A673 (cell line): ENCODE measurements around the gene PYGO1. TPM values are rescaled to one million over a fixed set of nuclear protein-coding genes. Genes with fewer than 3 reads are reported as not detected.
A peak's percentile ranks its signal among the peaks of the same experiment; 100 is the strongest.

ENCODE experiments used
- Bru-seq: library from RNA; stranded (reverse); fragments of 400-500 nt; gene quantifications from one replicate; lab custom pipeline; 2021; lab: Mats Ljungman, UMichigan
- BruChase-seq, 2 experiments: library from RNA; stranded (reverse); fragments of 400-500 nt; gene quantifications; one replicate each; lab custom pipeline; 2021; lab: Mats Ljungman, UMichigan
- BruUV-seq: library from RNA; stranded (reverse); fragments of 400-500 nt; replicated peaks from 2 replicates; lab custom pipeline; 2021; lab: Mats Ljungman, UMichigan
- CTCF ChIA-PET: fragments of 300-600 bp; sonication (Branson Sonifier 250); formaldehyde crosslinking; loops from one replicate; lab custom pipeline; 2022; ENCODE audit warnings: antibody characterized with exemption; lab: Charles Lee
- POLR2A ChIA-PET: fragments of 300-600 bp; sonication (Branson Sonifier 250); formaldehyde crosslinking; loops from one replicate; lab custom pipeline; 2022; ENCODE audit warnings: antibody characterized with exemption; ENCODE audit not compliant: low non-redundant PET; lab: Charles Lee
- DNase-seq: peaks from one replicate; pipeline ENCODE4 v3.0.0-alpha.2; 2015; ENCODE audit warnings: low spot score
- H3K27ac ChIP-seq: fragments of 200-600 bp; sonication (generic); 2 replicates; pipeline ENCODE4 v1.5.1; 2016; ENCODE audit warnings: mixed run types, low read depth, mild to moderate bottlenecking, mixed read lengths, antibody characterized with exemption, low read length; ENCODE audit not compliant: poor library complexity, severe bottlenecking
- H3K27me3 ChIP-seq: fragments of 200-600 bp; sonication (generic); replicated peaks from 2 replicates; pipeline ENCODE4 v1.6.1; 2017; ENCODE audit warnings: mixed run types, low read depth, mild to moderate bottlenecking, mixed read lengths, antibody characterized with exemption, low read length; ENCODE audit not compliant: insufficient read depth, poor library complexity
- H3K36me3 ChIP-seq: fragments of 200-600 bp; sonication (generic); 2 replicates; pipeline ENCODE4 v1.6.1; 2016; ENCODE audit warnings: mixed run types, mild to moderate bottlenecking, mixed read lengths, antibody characterized with exemption, low read length; ENCODE audit not compliant: insufficient read depth, poor library complexity, severe bottlenecking
- H3K4me1 ChIP-seq: fragments of 200-600 bp; sonication (generic); 2 replicates; pipeline ENCODE4 v1.6.1; 2017; ENCODE audit warnings: mixed run types, mild to moderate bottlenecking, mixed read lengths, antibody characterized with exemption, low read length; ENCODE audit not compliant: insufficient read depth, poor library complexity, severe bottlenecking
- H3K4me3 ChIP-seq: fragments of 200-600 bp; sonication (generic); 2 replicates; pipeline ENCODE4 v1.5.1; 2016; ENCODE audit warnings: low read depth, mixed run types, mild to moderate bottlenecking, mixed read lengths, low read length; ENCODE audit not compliant: poor library complexity, severe bottlenecking
- H3K9me3 ChIP-seq: fragments of 200-600 bp; sonication (generic); 2 replicates; pipeline ENCODE4 v1.6.1; 2016; ENCODE audit warnings: mixed run types, low read depth, mild to moderate bottlenecking, mixed read lengths, antibody characterized with exemption, low read length; ENCODE audit not compliant: poor library complexity, severe bottlenecking
- EZH2 ChIP-seq: fragments of 200-600 bp; sonication (generic); IDR thresholded peaks from 2 replicates; pipeline ENCODE4 v1.6.1; 2017; ENCODE audit warnings: borderline replicate concordance, low read depth, mild to moderate bottlenecking, mixed read lengths, antibody characterized with exemption, low read length; ENCODE audit not compliant: poor library complexity, severe bottlenecking
- intact Hi-C: fragments of 100-400 bp; cut with micrococcal nuclease; formaldehyde crosslinking; loops from one replicate; pipeline ENCODE4 v1.10.0; 2022; ENCODE audit not compliant: unreplicated experiment
- long read RNA-seq: library from polyadenylated mRNA; stranded (forward); transcript quantifications from one replicate; pipeline ENCODE4 v2.0.0, GENCODE V29; 2022
- total RNA-seq: library from RNA; stranded (reverse); gene quantifications from 2 replicates; pipeline ENCODE4 v1.2.3, GENCODE V29; 2021
- TF ChIP-seq, protein P1 (sequence below): fragments of 300-800, 200-600 bp; sonication (generic); conservative IDR thresholded peaks from 2 replicates; pipeline ENCODE4 v1.5.1; 2017; ENCODE audit warnings: low read depth, mild to moderate bottlenecking, antibody characterized with exemption, low read length, moderate library complexity, mixed read lengths

PYGO1 gene
- total RNA-seq (5.7 and 6.8 TPM in 2 replicates), Bru-seq, nascent RNA (percentile 65 among the genes with signal in this experiment), BruChase-seq, experiment 1, labeled RNA remaining after a 2-hour chase (percentile 70 among the genes with signal in this experiment), BruChase-seq, experiment 2, labeled RNA remaining after a 6-hour chase (percentile 66 among the genes with signal in this experiment)
- long read RNA-seq, full-length matches to known transcripts = 2 of 3 reads
- long read RNA-seq, partial matches to known transcripts = 1 of 3 reads
- long read RNA-seq, other reads (novel, unspliced or antisense) = 0 of 3 reads

DNA sequence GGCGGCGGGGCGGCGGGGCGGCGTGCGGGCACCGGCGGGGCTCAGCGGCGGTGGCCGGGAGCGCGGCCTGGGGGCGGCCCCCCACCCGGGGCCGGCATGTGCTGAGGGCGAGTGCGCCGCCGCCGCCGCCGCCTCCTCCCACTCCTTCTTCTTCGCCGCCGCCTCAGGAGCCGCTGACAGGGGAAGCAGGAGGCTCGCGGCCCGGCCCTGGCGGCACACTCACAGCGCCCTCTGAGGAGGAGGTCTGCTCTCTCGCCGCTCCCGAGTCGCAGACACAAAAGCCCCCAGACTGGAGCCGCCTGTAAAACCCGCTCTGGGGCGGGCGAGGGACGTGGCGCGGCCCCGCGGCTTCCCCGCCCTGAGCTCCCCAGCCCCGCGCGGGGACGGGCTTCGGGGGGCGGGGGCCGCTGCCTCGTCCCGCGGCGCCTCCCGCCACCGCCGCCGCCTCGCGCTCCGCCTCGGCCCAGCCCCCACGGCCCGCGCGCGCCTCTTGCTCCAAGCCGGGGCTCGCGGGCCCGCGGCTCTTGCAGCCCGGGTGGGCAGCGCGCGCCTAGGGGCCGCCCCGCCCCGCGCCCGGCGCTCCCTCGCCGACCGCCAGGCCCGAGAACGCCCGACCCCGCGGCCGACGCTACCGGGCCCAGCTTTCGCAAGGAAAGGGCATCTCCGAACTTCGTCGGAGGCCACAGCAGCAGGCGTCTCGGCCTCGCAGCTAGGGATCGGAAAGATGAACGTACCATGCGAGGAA is at the start of gene PYGO1:
TSS of gene PYGO1 (minus strand) at position 276 of the 745 bp plus-strand sequence. CDS start 462 bp downstream, outside the sequence.
- no peaks in the 10 kb centered on the region for H3K9me3 ChIP-seq
- peaks cover 42% of the 10 kb centered on the region for H3K27me3 ChIP-seq
- DNase-seq = peak; percentile 70
- H3K27ac ChIP-seq = peak within 1 kb of the TSS; percentile 27
- CTCF ChIA-PET = no interaction called here
- peak within 1 kb of the TSS; percentile 49 for H3K4me3 ChIP-seq
- no peaks in the 10 kb centered on the region for H3K4me1 ChIP-seq
- POLR2A ChIA-PET = no interaction called here
- BruUV-seq = no TSS peak
- no peak for TF ChIP-seq EZH2
- TF ChIP-seq, protein P1, sequence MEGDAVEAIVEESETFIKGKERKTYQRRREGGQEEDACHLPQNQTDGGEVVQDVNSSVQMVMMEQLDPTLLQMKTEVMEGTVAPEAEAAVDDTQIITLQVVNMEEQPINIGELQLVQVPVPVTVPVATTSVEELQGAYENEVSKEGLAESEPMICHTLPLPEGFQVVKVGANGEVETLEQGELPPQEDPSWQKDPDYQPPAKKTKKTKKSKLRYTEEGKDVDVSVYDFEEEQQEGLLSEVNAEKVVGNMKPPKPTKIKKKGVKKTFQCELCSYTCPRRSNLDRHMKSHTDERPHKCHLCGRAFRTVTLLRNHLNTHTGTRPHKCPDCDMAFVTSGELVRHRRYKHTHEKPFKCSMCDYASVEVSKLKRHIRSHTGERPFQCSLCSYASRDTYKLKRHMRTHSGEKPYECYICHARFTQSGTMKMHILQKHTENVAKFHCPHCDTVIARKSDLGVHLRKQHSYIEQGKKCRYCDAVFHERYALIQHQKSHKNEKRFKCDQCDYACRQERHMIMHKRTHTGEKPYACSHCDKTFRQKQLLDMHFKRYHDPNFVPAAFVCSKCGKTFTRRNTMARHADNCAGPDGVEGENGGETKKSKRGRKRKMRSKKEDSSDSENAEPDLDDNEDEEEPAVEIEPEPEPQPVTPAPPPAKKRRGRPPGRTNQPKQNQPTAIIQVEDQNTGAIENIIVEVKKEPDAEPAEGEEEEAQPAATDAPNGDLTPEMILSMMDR = no peak
- H3K36me3 ChIP-seq = no peaks in the 10 kb centered on the region
- intact Hi-C loops = no loop called here

DNA sequence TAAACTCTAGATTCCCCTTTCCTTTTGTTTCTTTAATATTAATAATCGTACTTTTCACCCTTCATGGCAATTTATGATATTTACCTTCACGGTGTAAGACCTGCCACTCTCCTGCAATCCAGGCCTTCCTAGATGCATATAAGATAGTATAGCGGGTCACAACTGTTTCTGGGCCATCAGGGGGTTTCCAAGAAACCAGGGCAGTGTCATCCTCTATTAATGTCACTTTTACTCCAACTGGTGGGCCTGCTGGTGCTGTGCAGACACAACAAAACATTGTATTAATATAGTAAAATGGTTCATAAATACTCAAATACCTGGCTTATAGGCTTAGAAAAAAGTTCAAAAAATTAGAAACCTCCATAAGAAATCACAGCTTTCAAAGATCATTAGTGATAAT is 48.9 kb upstream of the PYGO1 start:
- no peak overlapping the region for H3K27ac ChIP-seq
- TF ChIP-seq EZH2 = no peak
- TF ChIP-seq, protein P1 = no peak
- H3K4me3 ChIP-seq = no peak overlapping the region
- no peaks in the 10 kb centered on the region for H3K36me3 ChIP-seq
- intact Hi-C loops = no loop called here
- H3K27me3 ChIP-seq = no peaks in the 10 kb centered on the region
- no peaks in the 10 kb centered on the region for H3K9me3 ChIP-seq
- no peaks in the 10 kb centered on the region for H3K4me1 ChIP-seq
- no peak for DNase-seq
- BruUV-seq = no TSS peak
- CTCF ChIA-PET = no interaction called here
- POLR2A ChIA-PET = no interaction called here

- ChIA-PET POLR2A (no interaction called here), CTCF (no interaction called here)
- Histone ChIP-seq H3K27ac (no peak overlapping the region), H3K36me3 (no peaks in the 10 kb centered on the region), H3K4me3 (no peak overlapping the region), H3K9me3 (no peaks in the 10 kb centered on the region), H3K27me3 (no peaks in the 10 kb centered on the region), H3K4me1 (no peaks in the 10 kb centered on the region)
- BruUV-seq = no TSS peak
- no peak for DNase-seq
- TF ChIP-seq, protein P1 = no peak
- no peak for TF ChIP-seq EZH2
- intact Hi-C loops = no loop called here
Observed at GRCh38 chr15:55633731-55634130, 45.6 kb upstream of the PYGO1 start.
